HCT116 (cell line): ENCODE results near the gene PFKFB2. TPM values are rescaled to one million over a fixed set of nuclear protein-coding genes. Genes with fewer than 3 reads are reported as not detected.

Source experiments
- ATAC-seq: fragments of 200-7000 bp; cut with Tn5 transposase; 2 replicates; pipeline ENCODE4 v1.9.1; 2020; ENCODE audit warnings: mild to moderate bottlenecking, moderate library complexity
- BruUV-seq: library from RNA; stranded (reverse); fragments of 400-500 nt; replicated peaks from 2 replicates; lab custom pipeline; 2021; lab: Mats Ljungman, UMichigan
- CTCF ChIA-PET: fragments of 300-600 bp; sonication (Branson Sonifier 250); formaldehyde crosslinking; loops from one replicate; lab custom pipeline; 2021; ENCODE audit warnings: antibody characterized with exemption; lab: Charles Lee
- POLR2A ChIA-PET: fragments of 300-600, 350-600 bp; sonication (Branson Sonifier 250); formaldehyde crosslinking; loops from one replicate; lab custom pipeline; 2021; ENCODE audit warnings: antibody characterized with exemption; lab: Charles Lee
- RAD21 ChIA-PET, 2 experiments: fragments of 300-600 bp; sonication (Branson Sonifier 250); formaldehyde crosslinking; loops; one replicate each; lab custom pipeline; 2023; ENCODE audit warnings: low total read pairs in 2 of 2; ENCODE audit not compliant: uncharacterized antibody in 2 of 2, unreplicated experiment in 2 of 2, low non-redundant PET in 1 of 2; lab: Charles Lee
- DNase-seq: peaks from one replicate; pipeline ENCODE4 v3.0.0-alpha.2; 2010; ENCODE audit warnings: low read depth, low spot score
- H2AFZ ChIP-seq: fragments of 200-600 bp; shearing (Covaris generic), sonication (generic); 2 replicates; pipeline ENCODE4 v1.6.1; 2017; ENCODE audit warnings: low read depth, mixed run types, mixed read lengths, antibody characterized with exemption, low read length; ENCODE audit not compliant: poor library complexity, severe bottlenecking
- H3K27ac ChIP-seq: 2 replicates; pipeline ENCODE4 v1.5.1; 2012; ENCODE audit warnings: low read depth, low read length
- H3K27me3 ChIP-seq: fragments of 200-600 bp; sonication (generic); 2 replicates; pipeline ENCODE4 v1.6.1; 2016; ENCODE audit warnings: mixed run types, low read length, mixed read lengths; ENCODE audit not compliant: insufficient read depth
- H3K36me3 ChIP-seq, 2 experiments: fragments of 200-500 bp in 1 of 2; fragments of 200-600 bp in 1 of 2; sonication (Bioruptor generic) in 1 of 2; sonication (generic) in 1 of 2; 2 replicates each; pipeline versions ENCODE4 v1.5.1 to v1.6.1; 2014 to 2016; ENCODE audit warnings: low read length in 2 of 2, inconsistent platforms in 1 of 2, mixed read lengths in 1 of 2, mixed run types in 1 of 2; ENCODE audit not compliant: insufficient read depth in 2 of 2, control insufficient read depth in 1 of 2
- H3K4me1 ChIP-seq, 2 experiments: fragments of 200-600 bp in 1 of 2; sonication (generic) in 1 of 2; 2 replicates each; pipeline versions ENCODE4 v1.5.1 to v1.6.1; 2012 to 2017; ENCODE audit warnings: low read length in 2 of 2, inconsistent platforms in 1 of 2, mild to moderate bottlenecking in 1 of 2, mixed read lengths in 1 of 2, mixed run types in 1 of 2, moderate library complexity in 1 of 2; ENCODE audit not compliant: insufficient read depth in 2 of 2, control insufficient read depth in 1 of 2
- H3K4me2 ChIP-seq: fragments of 200-600 bp; sonication (generic); 2 replicates; pipeline ENCODE4 v1.6.1; 2017; ENCODE audit warnings: mixed run types, low read length, mixed read lengths
- H3K4me3 ChIP-seq, 2 experiments: fragments of 200-600 bp in 1 of 2; sonication (generic) in 1 of 2; replicated peaks in 1 of 2; 2 replicates each; pipeline ENCODE4 v1.5.1; 2011 to 2016; ENCODE audit warnings: low read length in 2 of 2, control low read depth in 1 of 2, low read depth in 1 of 2, mild to moderate bottlenecking in 1 of 2, mixed read lengths in 1 of 2, mixed run types in 1 of 2
- H3K79me2 ChIP-seq: fragments of 200-600 bp; sonication (generic); 2 replicates; pipeline ENCODE4 v1.6.1; 2017; ENCODE audit warnings: mild to moderate bottlenecking, mixed run types, low read length, moderate library complexity, mixed read lengths; ENCODE audit not compliant: insufficient read depth
- H3K9ac ChIP-seq: fragments of 200-600 bp; sonication (generic); 2 replicates; pipeline ENCODE4 v1.6.1; 2016; ENCODE audit warnings: low read length, mixed read lengths
- H3K9me2 ChIP-seq: fragments of 200-600 bp; sonication (generic), shearing (Covaris generic); 2 replicates; pipeline ENCODE4 v1.6.1; 2017; ENCODE audit warnings: mixed run types, mild to moderate bottlenecking, moderate library complexity; ENCODE audit not compliant: insufficient read depth
- H3K9me3 ChIP-seq, 2 experiments: fragments of 200-500 bp in 1 of 2; fragments of 200-600 bp in 1 of 2; sonication (Bioruptor generic) in 1 of 2; sonication (generic) in 1 of 2; 2 replicates each; pipeline ENCODE4 v1.6.1; 2014 to 2017; ENCODE audit warnings: low read length in 2 of 2, mixed read lengths in 2 of 2, inconsistent platforms in 1 of 2, low read depth in 1 of 2, mild to moderate bottlenecking in 1 of 2, mixed run types in 1 of 2, moderate library complexity in 1 of 2; ENCODE audit not compliant: control insufficient read depth in 1 of 2, insufficient read depth in 1 of 2
- H4K20me1 ChIP-seq: fragments of 200-600 bp; sonication (generic), shearing (Covaris generic); 2 replicates; pipeline ENCODE4 v1.6.1; 2017; ENCODE audit warnings: mixed run types, mild to moderate bottlenecking, moderate library complexity; ENCODE audit not compliant: insufficient read depth
- ATF3 ChIP-seq: IDR thresholded peaks from 2 replicates; pipeline ENCODE4 v1.6.1; 2012
- CBX3 ChIP-seq: IDR thresholded peaks from 2 replicates; pipeline ENCODE4 v1.6.1; 2012; ENCODE audit warnings: low read depth
- CTCF ChIP-seq, 3 experiments: fragments of 200-600 bp in 1 of 3; sonication (generic) in 1 of 3; IDR thresholded peaks in 2 of 3; conservative IDR thresholded peaks in 1 of 3; 2 replicates each; pipeline ENCODE4 v1.5.1; 2012 to 2017; ENCODE audit warnings: low read depth in 2 of 3, low read length in 2 of 3, antibody characterized with exemption in 1 of 3, borderline replicate concordance in 1 of 3, control low read depth in 1 of 3, mild to moderate bottlenecking in 1 of 3, mixed read lengths in 1 of 3, mixed run types in 1 of 3, moderate library complexity in 1 of 3; ENCODE audit not compliant: insufficient read depth in 1 of 3
- ELF1 ChIP-seq: IDR thresholded peaks from 2 replicates; pipeline ENCODE4 v1.6.1; 2012; ENCODE audit warnings: low read depth, borderline replicate concordance
- MAX ChIP-seq: IDR thresholded peaks from 2 replicates; pipeline ENCODE4 v1.6.1; 2012
- POLR2A ChIP-seq: IDR thresholded peaks from 2 replicates; pipeline ENCODE4 v1.7.0; 2011; ENCODE audit warnings: borderline replicate concordance; ENCODE audit not compliant: insufficient read depth, insufficient read length; ENCODE audit errors: extremely low read depth
- POLR2AphosphoS5 ChIP-seq: IDR thresholded peaks from 2 replicates; pipeline ENCODE4 v1.6.1; 2011; ENCODE audit warnings: mild to moderate bottlenecking, low read depth, low read length, moderate library complexity
- RAD21 ChIP-seq: IDR thresholded peaks from 2 replicates; pipeline ENCODE4 v1.6.1; 2012; ENCODE audit warnings: low read depth, mild to moderate bottlenecking
- SRF ChIP-seq: IDR thresholded peaks from 2 replicates; pipeline ENCODE4 v1.6.1; 2012; ENCODE audit warnings: low read depth
- TCF7L2 ChIP-seq: IDR thresholded peaks from 2 replicates; pipeline ENCODE4 v1.7.0; 2011; ENCODE audit warnings: borderline replicate concordance, inconsistent platforms; ENCODE audit not compliant: insufficient read depth, insufficient read length; ENCODE audit errors: extremely low read depth
- YY1 ChIP-seq: IDR thresholded peaks from 2 replicates; pipeline ENCODE4 v1.6.1; 2011; ENCODE audit warnings: low read length, low read depth, moderate library complexity, mild to moderate bottlenecking; ENCODE audit not compliant: insufficient replicate concordance; ENCODE audit errors: extremely low read depth
- ZBTB33 ChIP-seq: IDR thresholded peaks from 2 replicates; pipeline ENCODE4 v1.6.1; 2011; ENCODE audit warnings: mild to moderate bottlenecking, low read length, moderate library complexity; ENCODE audit not compliant: insufficient replicate concordance; ENCODE audit errors: extremely low read depth
- intact Hi-C: fragments of 100-400 bp; cut with micrococcal nuclease; formaldehyde crosslinking; loops from 2 replicates; pipeline ENCODE4 v1.10.0; 2022
- total RNA-seq: library from RNA; stranded (reverse); gene quantifications from one replicate; pipeline ENCODE4 v1.2.1, GENCODE V29; 2021; ENCODE audit not compliant: unreplicated experiment

The PFKFB2 gene
- total RNA-seq, 1 experiment from 2014 or later: 13.9 TPM

GRCh38 chr1:207055386-207056001, 2.4 kb downstream of the PFKFB2 start:
- TF ChIP-seq POLR2A: no peak
- no peak for TF ChIP-seq MAX
- TF ChIP-seq POLR2AphosphoS5: no peak
- no peak for TF ChIP-seq SRF
- TF ChIP-seq ATF3: no peak
- no peak for ATAC-seq
- H3K9me3 ChIP-seq: no peaks in the 10 kb centered on the region
- H3K9ac ChIP-seq: no peak overlapping the region
- no peak overlapping the region for H3K4me3 ChIP-seq
- H3K36me3 ChIP-seq: peaks cover 0 to 3% of the 10 kb centered on the region in 2 experiments; a peak in 1 of 4 replicates
- H3K27ac ChIP-seq: no peak overlapping the region
- RAD21 ChIA-PET: no interaction called here
- intact Hi-C loops: no loop called here
- CTCF ChIA-PET: no interaction called here
- POLR2A ChIA-PET: no interaction called here
- BruUV-seq: no TSS peak
- no peak overlapping the region for H3K4me2 ChIP-seq
- H3K79me2 ChIP-seq: peaks cover 3% of the 10 kb centered on the region
- no peaks in the 10 kb centered on the region for H3K27me3 ChIP-seq
- no peak for DNase-seq
- peaks cover 7 to 21% of the 10 kb centered on the region in 2 experiments for H3K4me1 ChIP-seq
- no peaks in the 10 kb centered on the region for H4K20me1 ChIP-seq
- no peaks in the 10 kb centered on the region for H3K9me2 ChIP-seq
- H2AFZ ChIP-seq: no peak overlapping the region

- Histone ChIP-seq H3K9me3 (no peaks in the 10 kb centered on the region), H3K9ac (no peak overlapping the region), H3K27ac (no peak overlapping the region), H3K36me3 (peaks cover 0 to 3% of the 10 kb centered on the region in 2 experiments; a peak in 1 of 4 replicates), H3K4me3 (no peak overlapping the region), H3K4me1 (peaks cover 4 to 13% of the 10 kb centered on the region in 2 experiments), H3K27me3 (no peaks in the 10 kb centered on the region), H3K79me2 (no peaks in the 10 kb centered on the region; the same call in 1 of the 2 replicates), H2AFZ (no peak overlapping the region), H3K4me2 (no peak overlapping the region), H4K20me1 (no peaks in the 10 kb centered on the region), H3K9me2 (no peaks in the 10 kb centered on the region)
- RAD21 ChIA-PET: no interaction called here
- POLR2A ChIA-PET: no interaction called here
- ATAC-seq (no peak), DNase-seq (no peak)
- CTCF ChIA-PET: no interaction called here
- BruUV-seq: no TSS peak
- intact Hi-C loops: no loop called here
- TF ChIP-seq POLR2A (no peak), YY1 (no peak), CBX3 (no peak), TCF7L2 (no peak), POLR2AphosphoS5 (no peak), ELF1 (no peak), CTCF (IDR thresholded peaks at IDR 0.05 in 2 of 3, conservative IDR thresholded peaks at IDR 0.05 in 1 of 3; ENCODE audit: borderline replicate concordance in 1 of 3, insufficient read depth in 1 of 3, low read depth in 2 of 3, low read length in 2 of 3) (no peak), RAD21 (no peak), ZBTB33 (no peak)
Observed at GRCh38 chr1:207056673-207057072, 3.6 kb downstream of the PFKFB2 start.
